Lower leg skin (tissue), 4 donors: Measurements from ENCODE around the gene RASA3. TPM values are rescaled to one million over a fixed set of nuclear protein-coding genes. Genes with fewer than 3 reads are reported as not detected.
"Not testable (repeated sequence)": the region's sequence is repeated elsewhere in the genome, so short reads cannot be mapped to it uniquely, and the experiment has no call there.

Source experiments
- DNase-seq, 2 donors: peaks; one replicate each; pipeline ENCODE4 v3.0.0-alpha.2; 2019; ENCODE audit warnings: low spot score in 2 of 2
- H3K4me3 ChIP-seq: fragments of 200-600 bp; sonication (generic); 2 replicates; pipeline ENCODE4 v1.5.1; 2017; ENCODE audit warnings: mild to moderate bottlenecking, low read depth; ENCODE audit not compliant: poor library complexity, severe bottlenecking
- POLR2A ChIP-seq, 2 donors: fragments of 450-650 bp; IDR thresholded peaks; one replicate each; pipeline ENCODE4 v1.6.1; 2016 to 2017; ENCODE audit warnings: antibody characterized with exemption in 2 of 2, mild to moderate bottlenecking in 1 of 2, moderate library complexity in 1 of 2
- WGBS, 2 donors: methylation state at CpG; one replicate each; pipeline ENCODE4 v1.1.5; 2018; 5-methylcytosine and 5-hydroxymethylcytosine counted together
- intact Hi-C: fragments of 100-400 bp; cut with DNase I; formaldehyde crosslinking; loops from one replicate; pipeline ENCODE4 v1.15.0; 2023; ENCODE audit warnings: low total_unique reads
- total RNA-seq, 4 donors: library from RNA; depleted of rRNA; stranded (reverse); fragments of >200 nt; gene quantifications; one replicate each; pipeline ENCODE4 v1.1.0, GENCODE V29; 2016
- TF ChIP-seq, protein P1 (sequence below), 3 donors: fragments of 450-650 bp; IDR thresholded peaks; one replicate each; pipeline ENCODE4 v1.5.1; 2016; ENCODE audit warnings: antibody characterized with exemption in 3 of 3, mild to moderate bottlenecking in 3 of 3, moderate library complexity in 2 of 3

Gene RASA3
- total RNA-seq, 4 donors from 2014 or later: 12.9 to 30.5 (median 24.2) TPM

DNA sequence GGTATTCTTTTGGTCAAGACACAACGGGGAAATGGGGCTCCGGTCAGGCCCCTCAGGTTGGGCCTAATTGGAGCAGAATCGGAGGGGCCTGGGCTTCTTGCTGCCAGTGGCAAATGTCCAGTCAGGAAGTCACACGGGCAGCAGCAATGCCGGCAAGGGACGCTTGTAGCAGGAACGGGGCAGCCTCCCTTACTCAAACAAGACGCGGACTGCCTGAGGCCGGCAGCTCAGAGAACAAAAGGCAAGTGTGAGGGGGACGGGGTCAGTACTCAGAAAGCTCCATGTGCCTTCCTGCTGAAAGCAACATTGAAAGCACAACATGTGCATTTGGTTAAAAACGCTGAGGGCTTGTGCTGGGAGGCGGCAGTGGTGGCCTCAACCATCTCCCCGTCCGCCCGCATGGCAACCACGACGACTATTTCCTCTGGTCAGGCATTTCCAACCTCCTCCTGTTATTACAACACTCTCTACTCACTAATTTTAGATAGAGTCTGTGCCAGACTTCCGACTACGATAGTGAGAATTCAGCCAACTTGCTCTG, 20.5 kb upstream of the RASA3 start:
- 59 to 74% methylated on average over 20 of the region's 20 CpGs for WGBS, 2 donors
- DNase-seq: peak in 1 of 2 donors; percentile 76
- intact Hi-C loops: no loop called here
- no peak overlapping the region for H3K4me3 ChIP-seq
- no peak for TF ChIP-seq POLR2A (IDR thresholded peaks at IDR 0.05)
- TF ChIP-seq, protein P1, sequence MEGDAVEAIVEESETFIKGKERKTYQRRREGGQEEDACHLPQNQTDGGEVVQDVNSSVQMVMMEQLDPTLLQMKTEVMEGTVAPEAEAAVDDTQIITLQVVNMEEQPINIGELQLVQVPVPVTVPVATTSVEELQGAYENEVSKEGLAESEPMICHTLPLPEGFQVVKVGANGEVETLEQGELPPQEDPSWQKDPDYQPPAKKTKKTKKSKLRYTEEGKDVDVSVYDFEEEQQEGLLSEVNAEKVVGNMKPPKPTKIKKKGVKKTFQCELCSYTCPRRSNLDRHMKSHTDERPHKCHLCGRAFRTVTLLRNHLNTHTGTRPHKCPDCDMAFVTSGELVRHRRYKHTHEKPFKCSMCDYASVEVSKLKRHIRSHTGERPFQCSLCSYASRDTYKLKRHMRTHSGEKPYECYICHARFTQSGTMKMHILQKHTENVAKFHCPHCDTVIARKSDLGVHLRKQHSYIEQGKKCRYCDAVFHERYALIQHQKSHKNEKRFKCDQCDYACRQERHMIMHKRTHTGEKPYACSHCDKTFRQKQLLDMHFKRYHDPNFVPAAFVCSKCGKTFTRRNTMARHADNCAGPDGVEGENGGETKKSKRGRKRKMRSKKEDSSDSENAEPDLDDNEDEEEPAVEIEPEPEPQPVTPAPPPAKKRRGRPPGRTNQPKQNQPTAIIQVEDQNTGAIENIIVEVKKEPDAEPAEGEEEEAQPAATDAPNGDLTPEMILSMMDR (IDR thresholded peaks at IDR 0.05): no peak

DNA sequence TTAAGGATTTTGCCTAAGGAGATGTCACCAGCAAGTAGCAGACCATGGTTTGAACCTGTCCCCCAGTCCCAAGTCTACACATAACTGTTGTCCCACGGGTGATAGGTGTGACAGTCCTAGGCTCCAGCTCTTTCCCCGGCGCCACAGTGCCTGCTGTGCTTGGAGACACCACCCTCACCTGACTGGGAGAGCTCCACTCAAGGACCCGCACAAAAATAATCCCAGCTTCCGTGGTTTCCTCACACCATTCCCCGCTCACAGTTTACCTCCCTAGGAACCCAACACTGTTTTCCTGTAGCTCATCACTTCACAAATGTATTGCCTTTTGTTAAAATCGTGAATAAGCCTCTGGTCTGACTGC, 19.8 kb upstream of the RASA3 start:
- peak in 1 of 2 donors; percentile 78 for DNase-seq
- TF ChIP-seq POLR2A (IDR thresholded peaks at IDR 0.05): no peak
- TF ChIP-seq, protein P1 (IDR thresholded peaks at IDR 0.05): no peak
- WGBS, 2 donors: 77 to 93% methylated on average over 7 of the region's 7 CpGs
- H3K4me3 ChIP-seq: no peak overlapping the region
- intact Hi-C loops: no loop called here

DNA sequence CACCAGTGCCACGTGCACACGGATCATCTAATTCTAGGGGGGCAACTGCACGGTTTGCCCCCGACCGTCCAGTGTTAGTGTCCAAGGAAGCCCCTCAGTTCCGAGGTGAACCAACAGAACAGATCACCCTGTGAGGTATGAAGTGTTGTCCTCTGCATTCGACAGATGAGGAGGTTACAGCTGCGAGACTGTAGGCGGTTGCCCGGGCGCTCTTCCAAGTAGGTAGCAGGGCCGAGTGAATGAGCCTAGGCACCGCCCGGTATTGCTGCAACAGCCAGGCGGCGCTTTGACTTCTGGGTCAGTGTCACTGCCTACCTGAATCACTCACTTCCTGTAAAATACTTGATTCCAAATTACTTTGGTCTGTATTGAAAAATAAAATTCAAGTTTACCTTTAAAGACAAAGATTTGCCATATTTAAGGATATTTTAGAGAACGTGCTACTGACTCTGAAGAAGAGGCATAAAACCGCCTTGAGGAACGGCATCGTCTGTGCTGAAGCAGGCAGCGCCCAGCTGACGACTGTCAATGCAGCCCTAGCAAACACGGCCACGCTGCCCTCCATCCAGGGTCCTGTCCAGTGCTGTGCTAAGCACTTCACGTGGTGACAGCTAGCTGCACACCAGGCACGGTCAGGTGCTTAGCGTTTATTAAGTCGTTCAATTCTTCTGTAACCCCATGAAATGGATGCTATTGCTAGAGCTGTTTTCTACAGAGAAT, 19.3 kb upstream of the RASA3 start:
- peak in 1 of 2 donors; percentile 90 for DNase-seq
- 59 to 66% methylated on average over 26 to 28 of the region's 28 CpGs for WGBS, 2 donors
- intact Hi-C loops: no loop called here

DNA sequence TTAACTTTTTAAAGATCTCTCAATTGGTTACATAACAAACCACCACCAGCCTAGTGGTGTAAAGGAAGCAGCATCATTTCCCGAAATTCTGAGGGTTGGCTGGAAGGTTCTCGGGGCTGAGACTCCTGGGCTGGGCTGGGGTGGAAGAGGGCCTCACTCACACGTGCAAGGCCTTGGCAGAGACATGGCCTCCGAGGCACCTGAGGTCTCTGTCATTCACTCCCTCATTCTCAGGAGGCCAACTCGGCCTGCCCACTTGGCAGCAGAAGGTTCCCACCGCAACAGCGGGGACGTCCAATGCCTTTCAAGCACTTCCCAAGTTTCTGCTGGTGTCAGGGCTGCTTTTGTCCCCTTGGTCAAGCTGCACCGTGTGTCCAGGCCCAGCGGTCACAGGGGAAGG, 18.6 kb upstream of the RASA3 start:
- no peak overlapping the region for H3K4me3 ChIP-seq
- DNase-seq: peak in 1 of 2 donors; percentile 80
- intact Hi-C loops: no loop called here
- no peak for TF ChIP-seq POLR2A (IDR thresholded peaks at IDR 0.05)
- TF ChIP-seq, protein P1 (IDR thresholded peaks at IDR 0.05): no peak
- WGBS, 2 donors: 65 to 70% methylated on average over 10 of the region's 10 CpGs

More for the DNA sequence above, 19.3 kb upstream of the RASA3 start:
- TF ChIP-seq, protein P1 (IDR thresholded peaks at IDR 0.05): no peak
- TF ChIP-seq POLR2A (IDR thresholded peaks at IDR 0.05): no peak
- no peak overlapping the region for H3K4me3 ChIP-seq

DNA sequence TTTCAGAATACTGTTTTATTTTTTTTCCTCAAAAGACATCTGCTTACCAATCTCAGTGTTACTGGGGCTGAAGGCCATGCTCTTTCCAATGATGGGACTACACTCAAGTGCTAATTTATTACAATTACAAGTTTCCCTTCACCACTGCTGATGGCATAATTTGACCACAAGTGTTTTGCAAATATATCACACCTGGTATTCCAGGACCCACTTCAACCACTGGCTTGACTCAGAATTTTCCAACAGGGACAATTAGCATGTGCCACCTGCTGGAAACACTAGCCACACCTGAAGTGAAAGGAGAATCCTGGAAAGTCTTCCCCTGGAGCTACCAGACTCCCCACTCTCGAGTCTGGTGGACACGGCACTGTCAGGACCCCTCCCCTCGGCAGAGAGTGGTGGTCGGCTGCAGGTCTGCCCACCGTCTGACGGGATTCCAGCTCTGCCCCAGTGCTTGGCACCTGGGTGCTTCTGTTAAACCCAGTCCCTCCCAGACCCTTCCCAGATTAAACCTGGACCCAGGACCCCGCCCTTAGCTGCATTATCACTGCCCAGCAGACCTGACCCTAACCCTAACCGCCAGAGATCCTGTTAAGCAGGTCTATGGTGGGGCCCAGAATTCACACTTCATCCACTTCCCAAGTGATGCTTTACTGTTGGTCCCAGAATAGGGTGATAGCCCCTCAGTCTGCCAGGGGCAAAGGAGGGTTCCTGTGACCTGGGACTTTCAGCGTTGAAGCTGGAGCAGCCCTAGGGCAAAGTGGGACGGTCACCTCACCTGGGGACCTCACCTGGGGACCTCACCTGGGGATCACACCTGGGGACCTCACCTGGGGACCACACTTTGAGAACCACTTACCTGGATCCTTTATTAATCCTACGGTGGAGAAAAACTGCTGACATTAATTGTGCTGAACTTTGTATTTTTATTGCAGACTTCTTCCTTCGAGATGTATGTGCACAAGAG, 17.6 kb upstream of the RASA3 start:
- peak in 1 of 2 donors; percentile 57 for DNase-seq
- intact Hi-C loops: no loop called here
- 85 to 87% methylated on average over 12 of the region's 12 CpGs for WGBS, 2 donors
- no peak for TF ChIP-seq POLR2A (IDR thresholded peaks at IDR 0.05)
- TF ChIP-seq, protein P1 (IDR thresholded peaks at IDR 0.05): no peak
- no peak overlapping the region for H3K4me3 ChIP-seq

DNA sequence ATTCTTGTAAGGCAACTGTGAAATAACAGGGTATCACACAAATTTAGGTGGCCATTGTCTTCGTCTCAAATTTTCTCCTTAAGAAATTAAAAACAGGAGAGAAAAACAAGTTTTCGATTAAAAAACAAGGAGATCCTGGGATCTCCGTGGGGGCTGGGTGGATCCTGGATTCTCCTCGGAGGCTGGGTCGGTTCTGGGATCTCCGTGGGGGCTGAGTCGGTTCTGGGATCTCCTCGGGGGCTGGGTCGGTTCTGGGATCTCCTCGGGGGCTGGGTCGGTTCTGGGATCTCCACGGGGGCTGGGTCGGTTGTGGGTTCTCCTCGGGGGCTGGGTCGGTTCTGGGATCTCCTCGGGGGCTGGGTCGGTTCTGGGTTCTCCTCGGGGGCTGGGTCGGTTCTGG, 16.5 kb upstream of the RASA3 start:
- H3K4me3 ChIP-seq, intact Hi-C loops: not testable (repeated sequence)
- peak in 1 of 2 donors; percentile 76 for DNase-seq
- WGBS, 2 donors: 89 to 93% methylated on average over 18 to 19 of the region's 19 CpGs
